ENCODE data around the gene MCM10. TPM values are rescaled to one million over a fixed set of nuclear protein-coding genes. Genes with fewer than 3 reads are reported as not detected.

MCM10 gene
- total RNA-seq, 1 donor, result 7.8 TPM

- TF ChIP-seq CTCF (IDR thresholded peaks at IDR 0.05; ENCODE audit: insufficient read depth, low read depth, low read length), result peak; percentile 66
- DNase-seq (ENCODE audit: low read depth), result peak; percentile 69
- no peak overlapping the region for H3K4me3 ChIP-seq (ENCODE audit: low read depth, low read length)
These were observed 45.4 kb downstream of the MCM10 start for GRCh38 chr10:13206546-13207443.

- no peak overlapping the region for H3K4me3 ChIP-seq (ENCODE audit: low read depth, low read length)
- DNase-seq (ENCODE audit: low read depth), result no peak
- TF ChIP-seq CTCF (IDR thresholded peaks at IDR 0.05; ENCODE audit: insufficient read depth, low read depth, low read length), result no peak
These were observed 51.8 kb downstream of the MCM10 start for GRCh38 chr10:13213163-13213562.

- no peak for TF ChIP-seq CTCF (IDR thresholded peaks at IDR 0.05; ENCODE audit: insufficient read depth, low read depth, low read length)
- DNase-seq (ENCODE audit: low read depth), result no peak
- H3K4me3 ChIP-seq (ENCODE audit: low read depth, low read length), result no peak overlapping the region
These were observed 57.5 kb downstream of the MCM10 start for GRCh38 chr10:13218878-13219277.

- DNase-seq (ENCODE audit: low read depth), result no peak
- peak; percentile 23 for TF ChIP-seq CTCF (IDR thresholded peaks at IDR 0.05; ENCODE audit: insufficient read depth, low read depth, low read length)
- H3K4me3 ChIP-seq (ENCODE audit: low read depth, low read length), result no peak overlapping the region
These were observed 58.6 kb downstream of the MCM10 start for GRCh38 chr10:13219685-13220670.

- DNase-seq (ENCODE audit: low read depth), result no peak
- no peak overlapping the region for H3K4me3 ChIP-seq (ENCODE audit: low read depth, low read length)
- no peak for TF ChIP-seq CTCF (IDR thresholded peaks at IDR 0.05; ENCODE audit: insufficient read depth, low read depth, low read length)
These were observed 60.2 kb downstream of the MCM10 start for GRCh38 chr10:13221572-13221971.

- no peak for DNase-seq (ENCODE audit: low read depth)
These were observed 60.8 kb downstream of the MCM10 start for GRCh38 chr10:13222151-13222550.

More at GRCh38 chr10:13222151-13222550, 60.8 kb downstream of the MCM10 start:
- no peak for TF ChIP-seq CTCF (IDR thresholded peaks at IDR 0.05; ENCODE audit: insufficient read depth, low read depth, low read length)
- H3K4me3 ChIP-seq (ENCODE audit: low read depth, low read length), result no peak overlapping the region

Data from fibroblast of villous mesenchyme (primary cell).